Testis (tissue), 3 donors: ENCODE results near the gene PTPRD. TPM values are rescaled to one million over a fixed set of nuclear protein-coding genes. Genes with fewer than 3 reads are reported as not detected.

Source experiments
- DNase-seq: peaks from one replicate; pipeline ENCODE4 v3.0.0-alpha.2; 2019
- H3K27ac ChIP-seq, 2 donors: fragments of 200-600 bp; sonication (generic); one replicate each; pipeline ENCODE4 v1.5.1; 2019
- H3K27me3 ChIP-seq: fragments of 200-600 bp; sonication (generic); one replicate; pipeline ENCODE4 v1.5.1; 2019
- H3K36me3 ChIP-seq: fragments of 200-600 bp; sonication (generic); one replicate; pipeline ENCODE4 v1.5.1; 2017; ENCODE audit warnings: low read depth; ENCODE audit errors: missing control alignments
- H3K4me1 ChIP-seq: fragments of 200-600 bp; sonication (generic); one replicate; pipeline ENCODE4 v1.5.1; 2019
- H3K4me3 ChIP-seq, 2 donors: fragments of 200-600 bp; sonication (generic); one replicate each; pipeline ENCODE4 v1.5.1; 2017 to 2019
- H3K9me3 ChIP-seq: fragments of 200-600 bp; sonication (generic); one replicate; pipeline ENCODE4 v1.5.1; 2017
- CTCF ChIP-seq, 3 experiments: fragments of 450-650 bp in 2 of 3; fragments of 200-600 bp in 1 of 3; sonication (generic) in 1 of 3; IDR thresholded peaks; one replicate each; pipeline ENCODE4 v1.5.1; 2016 to 2019; ENCODE audit warnings: antibody characterized with exemption in 3 of 3, mild to moderate bottlenecking in 2 of 3, moderate library complexity in 1 of 3
- POLR2A ChIP-seq: fragments of 450-650 bp; IDR thresholded peaks from one replicate; pipeline ENCODE4 v1.6.1; 2017; ENCODE audit warnings: antibody characterized with exemption, mild to moderate bottlenecking, moderate library complexity
- WGBS, 2 donors: methylation state at CpG; one replicate each; pipeline ENCODE4 v1.1.5; 2018; 5-methylcytosine and 5-hydroxymethylcytosine counted together
- intact Hi-C: fragments of 100-400 bp; cut with DNase I; formaldehyde crosslinking; loops from one replicate; pipeline ENCODE4 v1.15.1; 2023; ENCODE audit warnings: low total_unique reads
- polyA plus RNA-seq: library from polyadenylated mRNA; stranded (reverse); fragments of 350-450 nt; fragmentation: Illumina TruSeq; extraction: RNeasy Lipid Tissue Mini Kit (QIAGEN cat#74804); gene quantifications from one replicate; pipeline ENCODE4 v1.2.3, GENCODE V29; 2014; ENCODE audit warnings: low read depth, low replicate concordance; ENCODE audit not compliant: insufficient read depth
- total RNA-seq, 2 donors: library from RNA; depleted of rRNA; stranded (reverse); fragments of >200 nt; gene quantifications; one replicate each; pipeline ENCODE4 v1.2.3, GENCODE V29; 2016

The PTPRD gene
- total and polyA plus RNA-seq, 3 donors from 2014 or later: 15.4 to 33.6 (median 32.5) TPM

- H3K4me3 ChIP-seq: no peak overlapping the region
- TF ChIP-seq CTCF (IDR thresholded peaks at IDR 0.05): no peak
- no peaks in the 10 kb centered on the region for H3K9me3 ChIP-seq
- DNase-seq: no peak
- no peaks in the 10 kb centered on the region for H3K4me1 ChIP-seq
- intact Hi-C loops: no loop called here
- H3K36me3 ChIP-seq: no peaks in the 10 kb centered on the region
- 91 to 93% methylated on average over 1 of the region's 1 CpG for WGBS, 2 donors
- no peaks in the 10 kb centered on the region for H3K27me3 ChIP-seq
- no peak overlapping the region for H3K27ac ChIP-seq
Observed at GRCh38 chr9:9202276-9202675, 1410.5 kb downstream of the PTPRD start.

GRCh38 chr9:9186086-9186485, 1426.7 kb downstream of the PTPRD start:
- H3K4me3 ChIP-seq: no peak overlapping the region
- H3K27ac ChIP-seq: no peak overlapping the region
- no peak for TF ChIP-seq CTCF (IDR thresholded peaks at IDR 0.05)
- no peak for TF ChIP-seq POLR2A
- H3K9me3 ChIP-seq: no peaks in the 10 kb centered on the region
- H3K4me1 ChIP-seq: no peaks in the 10 kb centered on the region
- H3K36me3 ChIP-seq: no peaks in the 10 kb centered on the region
- intact Hi-C loops: no loop called here
- WGBS, 2 donors: 56 to 74% methylated on average over 1 of the region's 1 CpG
- H3K27me3 ChIP-seq: no peaks in the 10 kb centered on the region
- DNase-seq: no peak

GRCh38 chr9:9182431-9182830, 1430.4 kb downstream of the PTPRD start:
- no peak for DNase-seq
- intact Hi-C loops: no loop called here
- no peak for TF ChIP-seq POLR2A
- no peak for TF ChIP-seq CTCF (IDR thresholded peaks at IDR 0.05)
- no peak overlapping the region for H3K27ac ChIP-seq
- no peaks in the 10 kb centered on the region for H3K4me1 ChIP-seq
- H3K9me3 ChIP-seq: no peaks in the 10 kb centered on the region
- no peaks in the 10 kb centered on the region for H3K27me3 ChIP-seq
- H3K4me3 ChIP-seq: no peak overlapping the region
- H3K36me3 ChIP-seq: no peaks in the 10 kb centered on the region
- WGBS, 2 donors: 76 to 79% methylated on average over 2 of the region's 2 CpGs

- no peaks in the 10 kb centered on the region for H3K36me3 ChIP-seq
- intact Hi-C loops: no loop called here
- 53 to 70% methylated on average over 1 of the region's 1 CpG for WGBS, 2 donors
Observed at GRCh38 chr9:9177081-9177480, 1435.7 kb downstream of the PTPRD start.

More at GRCh38 chr9:9177081-9177480, 1435.7 kb downstream of the PTPRD start:
- no peak overlapping the region for H3K27ac ChIP-seq
- TF ChIP-seq CTCF (IDR thresholded peaks at IDR 0.05) (no peak), POLR2A (no peak)
- H3K27me3 ChIP-seq: no peaks in the 10 kb centered on the region
- no peak for DNase-seq
- H3K4me1 ChIP-seq: no peaks in the 10 kb centered on the region
- H3K9me3 ChIP-seq: no peaks in the 10 kb centered on the region
- H3K4me3 ChIP-seq: no peak overlapping the region
